ENCODE results near the gene MEIOC. TPM values are rescaled to one million over a fixed set of nuclear protein-coding genes. Genes with fewer than 3 reads are reported as not detected.
A peak's percentile ranks its signal among the peaks of the same experiment; 100 is the strongest.
"Not testable (repeated sequence)": the region's sequence is repeated elsewhere in the genome, so short reads cannot be mapped to it uniquely, and the experiment has no call there.

MEIOC gene
- polyA plus RNA-seq (ENCODE audit: insufficient read length), result 0.81 TPM

DNA sequence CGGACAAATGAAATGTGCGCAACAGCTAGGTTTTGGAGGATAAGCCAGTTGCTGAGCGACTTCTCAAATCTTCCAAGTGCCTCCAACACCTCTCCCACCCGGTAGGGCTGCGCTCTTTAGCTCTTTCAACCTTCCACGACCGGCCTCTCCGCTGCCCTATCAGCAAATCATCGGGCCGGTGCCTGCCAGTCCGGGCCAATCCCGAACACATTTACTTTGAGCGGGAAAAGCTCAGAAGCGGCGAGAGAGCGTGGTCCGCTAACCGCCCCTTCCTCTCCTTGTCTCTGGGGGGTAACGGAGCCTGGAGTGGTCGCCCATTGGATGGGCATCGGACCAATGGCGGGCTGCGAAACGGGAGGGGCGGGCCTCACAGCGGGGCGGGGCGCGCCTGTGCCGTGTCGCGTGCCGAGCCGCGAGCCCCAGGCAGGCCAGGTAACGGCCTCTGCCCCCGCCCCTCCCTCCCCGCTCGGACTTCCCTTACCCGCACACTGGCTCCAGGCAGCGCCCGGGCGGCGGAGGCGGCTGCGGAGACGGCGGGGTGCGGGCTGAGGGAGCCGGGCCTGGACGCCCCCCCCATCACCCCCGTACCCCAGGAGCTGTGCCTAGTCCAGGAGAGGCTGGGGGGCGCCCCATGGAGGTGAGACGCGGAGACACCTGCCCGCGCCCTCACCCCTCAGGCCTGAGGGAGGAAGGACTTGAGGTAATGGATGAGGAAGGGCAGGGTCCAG is at the start of gene MEIOC:
MEIOC (plus strand) TSS at position 486 of the 728 bp plus-strand sequence; CDS start at position 632, 146 bp downstream.
- DNase-seq, result no peak

DNA sequence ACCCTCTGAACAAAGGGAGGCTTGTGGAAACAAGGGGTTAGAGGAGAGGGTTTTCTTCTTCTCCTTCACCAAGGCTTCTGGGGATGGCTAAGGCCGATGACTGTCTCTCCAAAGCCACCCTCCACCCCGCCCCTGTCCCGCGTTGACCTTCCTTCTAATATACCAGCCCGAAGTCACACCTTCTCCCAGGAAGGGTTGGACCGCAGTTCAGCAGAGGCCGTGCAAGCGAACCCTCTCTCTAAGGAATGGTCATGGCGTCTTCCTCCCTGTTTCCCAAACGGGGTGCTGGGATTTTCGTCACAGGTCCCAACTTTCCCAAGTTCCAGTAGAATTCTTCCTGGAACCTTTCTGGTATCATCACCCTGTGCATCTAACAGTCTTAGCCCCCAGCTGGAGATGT is 49.6 kb upstream of the MEIOC start:
- no peak for DNase-seq

DNA sequence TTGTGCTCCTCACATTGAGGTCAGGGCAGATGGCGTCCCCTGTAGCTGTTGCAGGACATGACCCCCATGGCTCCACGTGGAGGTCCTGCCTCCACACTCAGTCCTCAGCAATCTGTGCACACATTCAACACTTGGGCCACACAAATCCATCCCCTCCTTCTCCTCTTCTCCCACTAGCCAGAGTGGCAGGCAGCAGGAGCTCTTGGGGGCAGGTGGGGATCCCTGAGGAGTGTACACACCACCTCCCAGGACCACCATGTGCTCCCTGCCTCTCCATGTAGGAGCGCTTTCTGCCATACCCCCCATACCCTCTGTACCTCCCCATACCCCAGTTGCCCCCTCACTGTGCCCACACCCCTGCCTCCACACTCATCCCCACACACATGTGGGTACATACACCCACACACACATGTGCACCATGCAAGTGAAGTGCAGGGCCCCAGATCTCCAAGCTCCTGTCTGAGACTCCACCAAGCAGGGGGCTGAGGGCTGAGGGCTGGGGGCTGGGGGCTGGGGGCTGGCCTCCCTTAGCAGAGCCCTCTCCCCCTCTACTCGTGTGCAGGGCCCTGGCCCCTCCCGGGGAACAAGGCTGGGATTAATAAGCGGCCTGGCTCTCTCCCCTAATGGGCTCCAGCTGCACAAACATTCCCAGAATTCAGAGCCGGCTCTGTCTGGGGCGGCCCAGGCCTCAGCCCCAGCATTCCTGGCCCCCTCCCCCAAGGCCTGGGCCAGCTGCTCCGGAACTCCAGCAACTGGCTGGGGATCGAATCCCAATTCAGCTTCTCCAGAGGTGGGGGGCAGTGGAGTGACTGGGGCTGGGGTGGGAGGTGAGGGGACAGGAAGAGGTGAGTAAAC is 48.2 kb upstream of the MEIOC start:
- peak; percentile 73 for DNase-seq

DNA sequence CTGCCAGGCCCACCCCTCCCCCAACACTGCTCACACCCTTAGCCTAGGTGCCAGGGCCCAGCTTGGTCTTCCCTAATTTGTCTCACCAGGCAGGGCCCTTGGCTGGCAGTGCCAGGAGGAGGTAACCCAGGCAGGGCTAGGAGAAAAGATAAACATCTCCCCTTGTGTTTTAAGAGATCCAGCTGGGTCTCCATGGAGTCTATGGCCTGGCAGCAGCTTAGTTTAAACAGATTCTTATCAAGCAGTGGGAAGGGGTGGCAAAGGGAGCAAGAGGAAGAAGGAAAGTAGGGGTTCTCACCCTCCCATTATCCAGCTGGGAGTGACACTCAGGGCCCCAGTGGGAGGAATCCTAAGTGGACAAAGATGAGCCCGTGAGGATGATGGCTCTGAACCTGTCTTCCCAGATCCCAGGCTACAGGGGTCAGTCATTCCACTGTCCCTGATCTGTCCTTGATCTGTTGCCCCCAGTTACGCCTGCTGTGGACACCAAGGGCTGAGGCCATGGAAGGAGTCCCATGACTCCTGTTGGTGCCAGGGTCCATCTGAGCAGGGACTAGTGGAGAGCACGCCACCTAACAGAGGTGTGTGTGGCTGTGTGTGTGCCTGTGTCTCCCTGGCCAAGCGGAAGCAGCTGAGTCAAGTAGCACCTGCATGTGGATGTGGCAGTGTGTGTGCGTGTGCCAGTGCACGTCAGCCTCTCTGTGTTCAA is 47.4 kb upstream of the MEIOC start:
- DNase-seq, result no peak

DNA sequence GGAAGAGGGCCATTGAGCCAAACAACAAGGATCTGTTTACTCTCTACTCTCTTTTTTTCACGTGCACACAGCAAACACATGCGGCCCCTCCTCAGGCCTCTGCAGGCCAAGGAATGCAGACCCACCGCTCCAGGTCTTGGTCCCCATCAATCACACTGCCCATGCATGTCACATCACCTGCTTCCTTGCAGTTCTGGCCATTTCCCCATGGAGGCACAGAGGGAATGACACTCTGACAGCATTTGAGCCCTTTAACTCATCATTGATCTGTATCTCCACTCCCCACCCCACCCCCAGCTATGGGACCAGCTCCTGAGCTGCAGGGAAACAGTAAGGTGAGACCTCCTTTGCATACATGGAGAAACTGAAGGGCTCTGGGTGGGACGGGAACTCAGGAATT is 45.9 kb upstream of the MEIOC start:
- no peak for DNase-seq

DNA sequence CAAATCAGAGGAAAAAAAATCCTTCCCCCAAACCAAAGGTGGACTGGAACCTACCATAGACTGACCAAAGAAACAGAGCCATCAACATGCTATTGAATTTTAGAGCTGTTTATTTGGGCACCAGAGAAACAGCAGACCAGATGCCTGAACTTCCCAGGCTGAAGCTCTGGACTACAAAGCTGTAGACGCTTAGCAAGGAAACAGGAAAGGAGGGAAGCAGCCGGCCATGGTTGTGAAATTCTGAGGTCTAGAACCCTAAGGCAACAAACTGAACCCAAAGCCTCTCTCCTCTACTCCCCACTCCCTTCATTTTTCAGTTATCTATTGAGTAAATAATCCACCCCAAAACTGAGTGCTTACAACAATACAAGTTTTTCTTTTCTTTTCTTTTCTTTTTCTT is 45.4 kb upstream of the MEIOC start:
- no peak for DNase-seq

DNA sequence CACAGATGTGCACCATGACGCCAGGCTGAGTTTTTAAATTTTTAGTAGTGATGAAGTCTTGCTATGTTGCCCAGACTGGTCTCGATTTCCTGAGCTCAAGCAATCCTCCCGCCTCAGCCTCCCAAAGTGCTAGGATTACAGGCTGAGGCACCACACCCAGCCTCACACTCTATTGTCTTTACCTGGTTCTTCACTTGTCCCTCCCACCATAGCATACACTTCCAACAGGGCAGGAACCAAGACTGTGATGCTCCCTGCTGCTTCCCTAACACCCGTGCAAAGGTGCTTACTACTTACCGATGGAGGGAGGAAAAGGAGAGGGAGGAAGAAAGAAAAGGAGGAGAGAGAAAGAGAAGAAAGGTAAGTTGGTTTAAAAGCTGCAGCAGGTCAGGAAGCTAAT is 41.4 kb upstream of the MEIOC start:
- DNase-seq, result no peak

DNA sequence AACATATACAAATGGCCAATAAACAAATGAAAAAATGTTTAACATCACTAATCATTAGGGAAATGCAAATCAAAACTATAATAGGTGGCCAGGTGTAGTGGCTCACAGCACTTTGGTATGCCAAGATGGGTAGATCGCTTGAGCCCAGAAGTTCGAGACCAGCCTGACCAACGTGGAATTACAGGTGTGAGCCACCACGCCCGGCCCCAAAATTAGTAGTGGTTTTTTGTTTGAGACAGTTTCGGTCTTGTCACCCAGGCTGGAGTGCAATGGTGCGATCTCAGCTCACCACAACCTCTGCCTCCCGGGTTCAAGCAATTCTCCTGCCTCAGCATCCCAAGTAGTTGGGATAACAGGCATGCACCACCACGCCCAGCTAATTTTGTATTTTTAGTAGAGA is 37.6 kb upstream of the MEIOC start:
- not testable (repeated sequence) for DNase-seq

DNA sequence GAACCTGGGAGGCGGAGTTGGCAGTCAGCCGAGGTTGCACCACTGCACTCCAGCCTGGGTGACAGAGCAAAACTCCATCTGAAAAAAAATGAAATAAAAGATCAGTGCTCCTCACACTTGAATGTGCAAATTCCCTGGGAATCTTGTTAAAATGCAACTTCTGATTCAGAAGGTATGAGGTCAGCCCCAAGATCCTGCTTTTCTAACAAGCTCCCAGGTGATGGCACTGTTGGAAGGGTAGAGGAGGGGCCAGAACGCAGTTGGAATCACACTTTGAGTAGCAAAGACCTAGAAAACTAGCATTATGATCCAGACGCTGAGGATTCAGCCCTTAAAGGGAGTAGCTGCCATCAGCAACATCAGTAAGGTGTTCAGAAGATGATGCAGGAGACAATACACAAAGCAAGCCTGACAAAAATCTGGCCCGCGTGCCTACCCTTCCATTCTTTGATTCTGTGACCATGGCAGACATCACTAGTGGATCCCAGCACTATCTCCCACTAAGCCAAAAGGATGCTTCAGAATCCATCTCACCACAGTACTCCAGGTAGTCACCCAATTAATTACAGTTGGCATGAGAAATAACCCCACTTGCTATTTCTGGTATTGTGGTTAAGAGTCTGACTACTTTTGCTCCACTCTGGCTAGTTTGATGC is 33.1 kb upstream of the MEIOC start:
- no peak for DNase-seq

DNA sequence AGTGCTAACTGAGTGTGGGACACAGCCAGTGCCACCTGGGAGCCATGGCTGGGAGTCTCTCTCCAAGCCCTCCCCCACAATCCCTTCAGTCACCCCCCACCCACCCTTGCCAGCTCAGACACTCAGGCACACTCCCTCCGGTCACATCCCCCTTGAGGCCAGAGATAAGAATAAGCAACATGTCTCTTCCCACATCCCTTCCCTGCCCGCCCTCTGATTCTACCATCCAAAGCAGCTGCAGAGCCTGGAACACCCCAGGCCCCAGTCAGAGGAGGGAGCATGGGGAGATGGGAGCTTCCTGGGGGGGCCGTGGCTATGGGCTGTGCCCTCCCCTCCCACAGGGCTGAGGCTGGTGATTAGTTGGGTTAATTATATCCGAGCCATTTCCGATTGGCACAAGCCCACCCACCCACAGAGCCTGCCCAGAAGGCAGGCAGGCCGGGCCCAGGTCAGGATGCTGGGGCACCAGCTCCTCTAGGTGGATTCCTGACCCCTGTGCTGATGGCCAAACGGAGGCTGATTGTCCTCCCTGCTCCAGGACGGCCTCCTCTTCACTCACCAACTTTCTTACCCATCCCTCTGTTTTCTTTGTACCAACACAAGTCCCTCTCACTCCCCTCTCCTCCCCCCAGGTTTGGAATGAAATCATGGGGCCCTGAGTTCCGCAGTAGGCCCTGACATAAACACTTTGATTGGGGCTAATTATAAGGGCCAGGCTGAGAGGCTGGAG is 28.6 kb upstream of the MEIOC start:
- no peak for DNase-seq

DNA sequence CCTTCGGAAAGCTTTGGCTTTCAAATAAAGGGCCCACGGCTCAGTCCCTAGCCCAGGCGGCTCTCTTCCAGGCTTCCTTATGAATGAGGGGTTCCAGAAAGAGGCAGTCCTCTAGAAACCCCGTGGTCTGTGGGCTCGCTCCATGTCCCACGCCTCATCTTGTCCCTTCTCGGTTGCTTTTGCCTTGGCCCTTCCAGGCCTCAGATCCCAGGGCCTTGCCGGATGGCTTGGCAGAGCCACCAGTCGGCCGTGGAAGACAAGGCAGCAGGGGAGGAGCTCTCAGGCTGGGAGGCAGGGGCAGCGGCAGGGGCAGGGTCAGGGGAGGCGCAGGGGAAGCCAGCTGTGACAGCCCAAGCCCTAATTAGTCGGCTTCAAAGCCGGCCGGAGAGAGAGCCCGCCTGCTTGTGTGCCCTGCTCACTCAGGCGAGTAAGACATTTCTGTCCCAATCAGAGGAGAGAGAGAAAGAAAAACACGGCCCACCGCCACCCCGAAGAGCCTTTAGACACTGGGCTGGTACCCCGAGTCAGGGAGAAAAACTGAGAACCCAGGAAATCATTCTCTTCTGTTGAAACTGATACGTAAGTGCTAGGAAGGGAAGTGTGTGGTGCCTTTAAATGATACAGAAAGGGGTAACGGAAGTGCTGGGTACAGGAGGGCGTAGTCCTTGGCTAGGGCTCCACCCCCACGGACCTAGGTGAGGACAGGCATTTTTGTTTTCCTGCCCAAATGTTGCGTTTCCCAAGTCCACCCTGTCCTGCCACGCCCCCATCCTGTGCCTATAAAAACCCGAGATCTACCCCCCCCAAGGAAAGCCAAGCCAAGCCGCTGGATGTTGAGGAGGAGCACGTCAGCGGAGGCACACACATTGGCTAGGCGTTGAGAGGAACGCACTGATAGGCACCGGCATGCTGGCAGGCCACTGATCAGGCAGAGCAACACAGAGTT is 27.8 kb upstream of the MEIOC start:
- no peak for DNase-seq

DNA sequence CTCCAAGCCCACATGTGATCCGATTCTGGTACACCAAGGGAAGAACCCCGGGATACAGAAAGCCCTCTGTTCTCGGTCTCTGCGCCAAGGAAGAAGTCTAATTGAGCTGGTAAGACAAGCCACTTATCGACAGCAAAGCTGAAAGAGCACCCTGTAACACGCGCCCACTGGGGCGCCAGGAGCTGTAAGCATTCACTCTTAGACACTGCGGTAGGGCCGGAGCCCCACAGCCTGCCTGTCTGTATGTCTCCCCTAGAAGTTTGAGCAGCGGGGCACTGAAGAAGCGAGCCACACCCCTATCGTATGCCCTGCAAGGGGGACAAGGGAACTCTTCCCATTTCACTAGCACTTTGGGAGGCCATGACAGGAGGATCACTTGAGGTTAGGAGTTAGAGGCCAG is 27.0 kb upstream of the MEIOC start:
- DNase-seq, result no peak

DNA sequence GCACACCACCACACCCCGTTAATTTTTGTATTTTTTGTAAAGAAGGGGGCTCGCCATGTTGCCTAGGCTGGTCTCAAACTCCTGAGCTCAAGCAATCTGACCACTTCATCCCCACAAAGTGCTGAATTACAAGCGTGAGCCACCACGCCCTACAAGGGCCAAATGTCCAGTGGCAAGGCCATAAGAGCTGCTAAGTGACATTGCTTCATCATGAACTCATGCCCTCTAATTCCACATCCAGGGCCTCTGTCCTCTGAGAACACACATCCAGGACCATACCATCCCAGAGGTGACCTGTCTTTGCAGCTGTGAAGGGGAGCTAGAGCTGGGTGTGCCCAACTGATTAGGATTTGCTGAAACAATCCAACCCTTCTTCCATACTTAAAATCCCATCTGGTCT is 25.6 kb upstream of the MEIOC start:
- DNase-seq, result no peak

DNA sequence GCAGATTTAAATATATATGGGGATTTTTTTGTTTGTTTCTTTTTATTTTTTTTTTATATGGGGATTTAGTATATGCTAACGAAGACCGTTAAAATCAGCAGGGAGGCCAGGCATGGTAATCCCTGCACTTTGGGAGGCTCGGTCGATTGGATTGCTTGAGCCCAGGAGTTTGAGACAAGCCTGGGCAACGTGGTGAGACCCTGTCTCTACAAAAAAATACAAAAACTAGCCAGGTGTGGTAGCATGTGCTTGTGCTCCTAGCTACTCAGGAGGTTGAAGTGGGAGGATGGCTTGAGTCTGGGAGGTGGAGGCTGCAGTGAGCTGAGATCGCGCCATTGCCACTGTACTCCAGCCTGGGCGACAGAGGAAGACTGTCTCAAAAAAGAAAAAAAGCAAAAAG is 22.3 kb upstream of the MEIOC start:
- DNase-seq, result no peak

DNA sequence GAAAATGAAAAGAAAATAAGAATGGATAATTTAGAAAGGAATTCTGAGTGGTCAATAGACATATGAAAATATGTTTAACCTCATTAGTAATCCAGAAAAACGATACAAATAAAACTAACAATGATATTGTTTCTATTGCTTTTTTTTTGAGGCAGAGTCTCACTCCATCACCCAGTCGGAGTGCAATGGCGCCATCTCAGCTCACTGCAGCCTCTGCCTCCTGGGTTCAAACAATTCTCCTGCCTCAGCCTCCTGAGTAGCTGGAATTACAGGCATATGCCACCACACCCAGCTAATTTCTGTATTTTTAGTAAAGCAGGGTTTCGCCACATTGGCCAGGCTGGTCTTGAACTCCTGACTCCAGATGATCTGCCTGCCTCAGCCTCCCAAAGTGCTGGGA is 21.9 kb upstream of the MEIOC start:
- not testable (repeated sequence) for DNase-seq

DNA sequence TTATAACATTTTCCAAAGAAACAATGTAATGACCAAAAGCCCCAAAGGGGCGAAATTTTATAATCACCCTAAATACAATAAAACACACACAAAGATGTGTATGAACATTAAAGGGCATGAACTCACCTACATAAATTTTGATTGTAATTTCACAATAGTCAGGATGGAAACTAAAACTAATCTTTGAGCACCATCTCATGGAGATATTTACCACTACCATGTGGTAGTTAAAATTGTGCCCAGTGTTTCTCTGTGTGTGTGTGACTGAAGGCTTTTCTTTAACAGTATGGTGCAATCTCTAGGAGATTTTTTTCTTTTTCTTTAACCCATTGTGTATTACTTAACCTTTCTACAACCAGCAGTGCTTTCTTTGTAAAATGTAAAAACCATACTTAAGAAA is 19.7 kb upstream of the MEIOC start:
- DNase-seq, result no peak

DNA sequence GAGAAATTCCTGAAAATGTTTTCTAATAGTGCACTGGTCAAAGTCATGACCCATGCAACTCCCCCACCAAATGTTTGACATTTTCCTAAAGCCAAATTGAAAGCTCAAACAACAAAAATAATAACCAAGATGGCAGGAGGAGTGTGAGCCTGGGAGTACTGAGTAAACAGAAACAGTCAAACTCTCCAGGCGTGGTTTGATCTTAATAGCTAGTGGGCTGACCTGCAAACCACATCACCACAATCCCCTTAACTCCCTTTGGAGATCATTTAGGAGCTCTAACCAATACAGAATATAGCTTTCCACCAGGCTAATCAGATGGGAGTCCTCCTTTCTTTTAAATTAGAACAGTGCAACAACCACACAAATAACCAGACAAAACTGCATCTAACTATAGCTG is 19.2 kb upstream of the MEIOC start:
- DNase-seq, result no peak

DNA sequence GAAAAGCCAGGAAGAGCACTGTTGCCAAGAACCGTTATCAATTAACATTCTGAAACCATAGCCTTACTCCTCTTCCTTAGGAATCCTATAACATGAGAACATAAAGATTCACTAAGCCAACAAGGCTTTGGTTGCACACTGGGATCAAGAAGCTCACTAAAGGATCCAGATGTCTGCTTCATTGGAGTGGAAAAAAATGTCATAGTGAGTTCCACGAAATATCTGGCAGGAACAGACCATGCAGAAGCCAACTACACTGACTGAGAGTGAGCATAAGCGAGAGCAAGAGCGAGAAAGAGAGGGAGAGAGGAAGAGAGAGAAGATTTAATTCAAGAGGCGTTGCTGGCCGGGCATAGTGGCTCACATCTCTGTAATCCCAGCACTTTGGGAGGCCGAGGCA is 13.4 kb upstream of the MEIOC start:
- peak; percentile 89 for DNase-seq

DNA sequence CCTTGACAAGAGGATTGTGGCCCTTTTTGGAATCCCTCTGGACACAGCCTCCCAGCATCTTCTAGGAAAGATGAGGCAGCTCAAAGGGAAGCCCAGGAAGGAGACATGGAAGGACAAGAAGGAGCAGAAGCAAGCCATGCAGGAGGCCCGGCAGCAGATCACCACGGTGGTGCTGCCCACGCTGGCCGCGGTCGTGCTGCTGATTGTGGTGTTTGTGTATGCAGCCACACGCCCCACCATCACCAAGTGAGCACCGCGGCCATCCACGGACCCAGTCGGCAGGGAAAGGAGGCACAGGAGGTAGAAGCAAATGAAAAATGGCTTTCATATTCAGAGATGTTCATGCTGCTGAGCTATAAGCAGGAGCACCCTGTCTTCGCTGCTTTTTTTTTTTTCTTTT is 10.9 kb upstream of the MEIOC start:
- DNase-seq, result no peak

DNA sequence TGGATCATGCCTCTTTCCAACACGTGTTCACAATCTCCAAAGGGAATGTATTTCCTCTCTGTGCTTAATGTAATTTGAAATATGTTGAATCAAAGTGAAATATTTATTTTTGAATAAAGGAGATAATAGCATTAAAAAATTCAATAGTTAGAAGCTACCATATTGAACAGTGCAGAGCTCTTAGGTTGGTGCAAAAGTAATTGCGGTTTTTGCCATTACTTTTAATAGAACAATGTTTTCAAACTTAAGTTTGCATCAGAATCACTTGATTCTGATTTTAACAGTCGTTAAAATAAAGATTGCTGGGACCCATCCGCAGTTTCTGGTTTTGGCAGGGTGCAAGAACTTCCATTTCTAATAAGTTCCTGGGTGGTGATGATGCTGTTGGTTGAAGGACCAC is 10.0 kb upstream of the MEIOC start:
- DNase-seq, result no peak

DNA sequence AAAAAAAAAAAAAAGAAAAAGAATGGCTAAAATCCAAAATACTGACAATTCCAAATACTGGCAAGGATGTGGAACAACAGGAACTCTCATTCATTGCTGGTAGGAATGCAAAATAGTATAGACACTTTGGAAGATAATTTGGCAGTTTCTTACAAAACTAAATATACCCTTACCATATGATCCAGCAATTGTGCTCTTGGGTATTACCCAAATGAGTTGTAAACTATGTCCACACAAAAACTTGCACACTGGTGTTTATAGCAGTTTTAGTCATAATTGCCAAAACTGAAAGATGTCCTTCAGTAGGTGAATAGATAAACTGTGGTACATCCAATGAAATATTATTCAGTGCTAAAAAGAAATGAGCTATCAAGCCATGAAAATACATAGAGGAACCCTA is 8.5 kb upstream of the MEIOC start:
- DNase-seq, result no peak
